ENCODE measurements around the gene DOK7.

GRCh38 chr4:3484057-3484973, 21.2 kb downstream of the DOK7 start:
- TF ChIP-seq CTCF (IDR thresholded peaks at IDR 0.05), result no peak
- TF ChIP-seq POLR2A (IDR thresholded peaks at IDR 0.05), result no peak

Measured in Peyer's patch (tissue), 4 donors.